Neural cell (in vitro differentiated cells): ENCODE results near the gene SLC25A47.

Experiments used
- EP300 ChIP-seq: fragments of 450-650 bp; conservative IDR thresholded peaks from 2 replicates; pipeline ENCODE4 v1.6.1; 2014; ENCODE audit warnings: antibody characterized with exemption, mild to moderate bottlenecking, moderate library complexity; ENCODE audit not compliant: poor library complexity, severe bottlenecking
- EZH2 ChIP-seq: fragments of 200-600, 300-800 bp; shearing (Covaris generic), sonication (generic); IDR thresholded peaks from 2 replicates; pipeline ENCODE4 v1.6.1; 2014; ENCODE audit warnings: antibody characterized with exemption, low read length, borderline replicate concordance, mild to moderate bottlenecking; ENCODE audit not compliant: insufficient read depth, poor library complexity, severe bottlenecking
- MXI1 ChIP-seq: fragments of 450-650 bp; conservative IDR thresholded peaks from 2 replicates; pipeline ENCODE4 v1.6.1; 2014; ENCODE audit warnings: antibody characterized with exemption, mild to moderate bottlenecking; ENCODE audit not compliant: poor library complexity, severe bottlenecking
- POLR2AphosphoS5 ChIP-seq: IDR thresholded peaks from 2 replicates; pipeline ENCODE4 v1.6.1; 2012
- RAD21 ChIP-seq: fragments of 450-650 bp; conservative IDR thresholded peaks from 2 replicates; pipeline ENCODE4 v1.6.1; 2014; ENCODE audit warnings: antibody characterized with exemption, mild to moderate bottlenecking, moderate library complexity
- TF ChIP-seq, protein P1 (sequence below): fragments of 450-650 bp; IDR thresholded peaks from 2 replicates; pipeline ENCODE4 v1.5.1; 2014; ENCODE audit warnings: antibody characterized with exemption, mild to moderate bottlenecking, moderate library complexity; ENCODE audit not compliant: poor library complexity, severe bottlenecking
- TF ChIP-seq, protein P2 (sequence below): IDR thresholded peaks from 2 replicates; pipeline ENCODE4 v1.6.1; 2012; ENCODE audit warnings: borderline replicate concordance

DNA sequence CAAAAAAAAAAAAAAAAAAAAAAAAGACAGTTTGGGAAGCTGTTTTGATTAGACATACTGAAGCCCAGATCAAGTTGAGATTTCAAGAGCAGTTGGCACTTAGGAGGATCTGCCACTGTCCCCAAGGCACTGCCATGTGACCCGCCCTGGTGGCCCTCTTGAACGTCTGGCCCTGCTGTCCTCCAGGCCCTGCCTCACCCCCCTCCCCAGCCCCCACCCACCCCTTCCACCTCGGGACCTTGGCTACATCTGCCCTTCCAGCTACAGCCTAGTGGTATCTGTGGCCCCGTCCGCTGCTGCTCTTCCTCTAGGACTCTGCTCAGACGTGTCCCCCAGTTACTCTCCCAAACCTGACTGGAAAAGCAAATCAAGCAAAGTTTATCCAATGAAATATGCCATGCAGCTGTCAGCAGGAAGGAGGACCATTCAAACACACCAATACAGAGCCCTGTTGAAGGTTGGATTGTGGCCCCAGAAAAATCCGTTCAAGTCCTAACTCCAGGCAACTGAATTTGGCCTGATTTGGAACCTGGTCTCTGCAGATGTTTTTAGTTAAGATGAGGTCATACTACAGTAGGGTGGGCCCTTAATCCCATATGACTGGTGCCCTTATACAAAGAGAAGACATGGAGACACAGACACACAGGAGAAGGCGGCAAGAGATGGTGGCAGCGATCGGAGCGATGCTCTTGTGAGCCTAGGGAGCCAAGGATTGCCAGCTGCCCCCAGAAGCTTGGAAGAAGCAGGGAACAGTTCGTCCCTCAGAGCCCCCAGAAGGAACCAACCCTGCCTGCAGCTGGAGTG, 34.6 kb upstream of the SLC25A47 start:
- TF ChIP-seq EP300 (no peak), EZH2 (no peak), POLR2AphosphoS5 (no peak), RAD21 (no peak), MXI1 (no peak)
- TF ChIP-seq, protein P1, sequence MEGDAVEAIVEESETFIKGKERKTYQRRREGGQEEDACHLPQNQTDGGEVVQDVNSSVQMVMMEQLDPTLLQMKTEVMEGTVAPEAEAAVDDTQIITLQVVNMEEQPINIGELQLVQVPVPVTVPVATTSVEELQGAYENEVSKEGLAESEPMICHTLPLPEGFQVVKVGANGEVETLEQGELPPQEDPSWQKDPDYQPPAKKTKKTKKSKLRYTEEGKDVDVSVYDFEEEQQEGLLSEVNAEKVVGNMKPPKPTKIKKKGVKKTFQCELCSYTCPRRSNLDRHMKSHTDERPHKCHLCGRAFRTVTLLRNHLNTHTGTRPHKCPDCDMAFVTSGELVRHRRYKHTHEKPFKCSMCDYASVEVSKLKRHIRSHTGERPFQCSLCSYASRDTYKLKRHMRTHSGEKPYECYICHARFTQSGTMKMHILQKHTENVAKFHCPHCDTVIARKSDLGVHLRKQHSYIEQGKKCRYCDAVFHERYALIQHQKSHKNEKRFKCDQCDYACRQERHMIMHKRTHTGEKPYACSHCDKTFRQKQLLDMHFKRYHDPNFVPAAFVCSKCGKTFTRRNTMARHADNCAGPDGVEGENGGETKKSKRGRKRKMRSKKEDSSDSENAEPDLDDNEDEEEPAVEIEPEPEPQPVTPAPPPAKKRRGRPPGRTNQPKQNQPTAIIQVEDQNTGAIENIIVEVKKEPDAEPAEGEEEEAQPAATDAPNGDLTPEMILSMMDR: no peak
- TF ChIP-seq, protein P2, sequence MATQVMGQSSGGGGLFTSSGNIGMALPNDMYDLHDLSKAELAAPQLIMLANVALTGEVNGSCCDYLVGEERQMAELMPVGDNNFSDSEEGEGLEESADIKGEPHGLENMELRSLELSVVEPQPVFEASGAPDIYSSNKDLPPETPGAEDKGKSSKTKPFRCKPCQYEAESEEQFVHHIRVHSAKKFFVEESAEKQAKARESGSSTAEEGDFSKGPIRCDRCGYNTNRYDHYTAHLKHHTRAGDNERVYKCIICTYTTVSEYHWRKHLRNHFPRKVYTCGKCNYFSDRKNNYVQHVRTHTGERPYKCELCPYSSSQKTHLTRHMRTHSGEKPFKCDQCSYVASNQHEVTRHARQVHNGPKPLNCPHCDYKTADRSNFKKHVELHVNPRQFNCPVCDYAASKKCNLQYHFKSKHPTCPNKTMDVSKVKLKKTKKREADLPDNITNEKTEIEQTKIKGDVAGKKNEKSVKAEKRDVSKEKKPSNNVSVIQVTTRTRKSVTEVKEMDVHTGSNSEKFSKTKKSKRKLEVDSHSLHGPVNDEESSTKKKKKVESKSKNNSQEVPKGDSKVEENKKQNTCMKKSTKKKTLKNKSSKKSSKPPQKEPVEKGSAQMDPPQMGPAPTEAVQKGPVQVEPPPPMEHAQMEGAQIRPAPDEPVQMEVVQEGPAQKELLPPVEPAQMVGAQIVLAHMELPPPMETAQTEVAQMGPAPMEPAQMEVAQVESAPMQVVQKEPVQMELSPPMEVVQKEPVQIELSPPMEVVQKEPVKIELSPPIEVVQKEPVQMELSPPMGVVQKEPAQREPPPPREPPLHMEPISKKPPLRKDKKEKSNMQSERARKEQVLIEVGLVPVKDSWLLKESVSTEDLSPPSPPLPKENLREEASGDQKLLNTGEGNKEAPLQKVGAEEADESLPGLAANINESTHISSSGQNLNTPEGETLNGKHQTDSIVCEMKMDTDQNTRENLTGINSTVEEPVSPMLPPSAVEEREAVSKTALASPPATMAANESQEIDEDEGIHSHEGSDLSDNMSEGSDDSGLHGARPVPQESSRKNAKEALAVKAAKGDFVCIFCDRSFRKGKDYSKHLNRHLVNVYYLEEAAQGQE: no peak
